GM12873 (cell line): Measurements from ENCODE around the gene STAP1.

ENCODE experiments used
- TF ChIP-seq, protein P1 (sequence below): IDR thresholded peaks from 2 replicates; pipeline ENCODE4 v1.5.1; 2012; ENCODE audit warnings: low read depth, mild to moderate bottlenecking, moderate library complexity, low read length, control low read depth; ENCODE audit not compliant: insufficient read depth; ENCODE audit errors: missing control alignments

Gene STAP1

DNA sequence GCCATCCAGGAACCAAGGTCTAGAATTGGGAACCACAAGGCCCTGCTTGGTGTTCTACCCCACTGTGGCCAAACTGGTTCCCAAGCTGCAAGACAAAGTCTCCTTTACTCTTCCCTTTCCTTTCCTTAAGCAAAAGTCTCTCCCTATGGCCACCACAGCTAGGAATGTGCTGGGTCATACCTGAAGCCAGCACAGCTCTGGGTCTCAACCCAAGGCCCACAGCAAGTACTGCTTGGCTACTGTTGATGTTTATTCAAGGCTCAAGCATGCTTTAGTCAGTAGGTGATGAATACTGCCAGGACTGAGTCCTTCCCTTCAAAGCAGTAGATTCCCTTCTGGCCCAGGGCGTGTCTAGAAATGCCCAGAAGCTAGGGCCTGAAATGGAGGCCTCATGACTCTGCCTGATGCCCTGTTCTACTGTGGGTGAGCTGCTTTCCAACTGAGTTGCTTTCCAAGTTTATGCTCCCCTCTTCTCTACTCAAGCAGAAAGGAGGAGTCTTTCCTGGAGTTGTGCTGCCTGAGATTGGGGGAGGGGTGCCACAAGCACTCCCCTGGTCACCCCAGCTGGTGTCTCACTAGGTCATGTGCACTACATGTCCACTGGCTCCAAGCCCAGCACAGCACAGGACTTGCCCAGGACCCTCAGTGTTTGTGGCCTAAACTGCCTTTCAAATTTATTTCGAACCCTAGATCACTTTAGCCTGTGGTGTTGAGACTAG, 44.9 kb downstream of the STAP1 start:
- TF ChIP-seq, protein P1, sequence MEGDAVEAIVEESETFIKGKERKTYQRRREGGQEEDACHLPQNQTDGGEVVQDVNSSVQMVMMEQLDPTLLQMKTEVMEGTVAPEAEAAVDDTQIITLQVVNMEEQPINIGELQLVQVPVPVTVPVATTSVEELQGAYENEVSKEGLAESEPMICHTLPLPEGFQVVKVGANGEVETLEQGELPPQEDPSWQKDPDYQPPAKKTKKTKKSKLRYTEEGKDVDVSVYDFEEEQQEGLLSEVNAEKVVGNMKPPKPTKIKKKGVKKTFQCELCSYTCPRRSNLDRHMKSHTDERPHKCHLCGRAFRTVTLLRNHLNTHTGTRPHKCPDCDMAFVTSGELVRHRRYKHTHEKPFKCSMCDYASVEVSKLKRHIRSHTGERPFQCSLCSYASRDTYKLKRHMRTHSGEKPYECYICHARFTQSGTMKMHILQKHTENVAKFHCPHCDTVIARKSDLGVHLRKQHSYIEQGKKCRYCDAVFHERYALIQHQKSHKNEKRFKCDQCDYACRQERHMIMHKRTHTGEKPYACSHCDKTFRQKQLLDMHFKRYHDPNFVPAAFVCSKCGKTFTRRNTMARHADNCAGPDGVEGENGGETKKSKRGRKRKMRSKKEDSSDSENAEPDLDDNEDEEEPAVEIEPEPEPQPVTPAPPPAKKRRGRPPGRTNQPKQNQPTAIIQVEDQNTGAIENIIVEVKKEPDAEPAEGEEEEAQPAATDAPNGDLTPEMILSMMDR, result no peak

DNA sequence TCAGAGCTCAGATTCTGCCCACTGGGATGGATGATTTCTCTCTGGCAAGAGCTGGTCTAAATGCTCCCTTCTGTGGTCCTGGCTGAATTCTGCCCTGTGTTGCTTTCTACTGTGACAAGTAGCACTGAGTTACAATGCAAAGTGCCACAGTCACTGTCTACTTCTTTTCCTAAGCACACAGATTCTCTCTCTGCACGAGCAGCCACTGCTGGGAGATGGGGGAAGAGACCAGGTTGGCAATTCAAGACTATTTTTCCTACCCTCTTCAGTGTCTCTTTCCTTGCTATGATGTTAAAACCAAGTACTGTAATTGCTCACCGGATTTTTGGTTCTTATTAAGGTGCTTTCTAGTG, 45.5 kb downstream of the STAP1 start:
- TF ChIP-seq, protein P1, result no peak

DNA sequence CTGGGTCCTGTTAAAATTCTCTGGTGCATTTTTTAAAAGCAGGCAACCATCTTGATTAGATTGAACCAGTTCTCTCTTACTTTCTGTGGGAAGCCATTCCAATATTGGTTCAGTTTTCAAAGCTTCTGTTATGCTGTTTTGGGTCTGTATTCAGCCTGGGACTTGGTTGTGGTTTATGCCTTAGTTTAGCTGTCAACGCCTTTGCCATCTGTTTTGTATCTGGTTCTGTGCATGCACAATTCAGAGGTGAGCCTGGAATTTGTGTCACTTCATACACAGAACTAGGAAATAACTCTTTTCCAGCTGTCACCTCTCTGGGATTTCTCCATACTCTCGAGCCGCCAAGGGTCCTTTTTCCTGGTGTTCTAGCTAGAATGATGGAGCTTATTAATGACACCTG, 46.2 kb downstream of the STAP1 start:
- TF ChIP-seq, protein P1, result no peak

DNA sequence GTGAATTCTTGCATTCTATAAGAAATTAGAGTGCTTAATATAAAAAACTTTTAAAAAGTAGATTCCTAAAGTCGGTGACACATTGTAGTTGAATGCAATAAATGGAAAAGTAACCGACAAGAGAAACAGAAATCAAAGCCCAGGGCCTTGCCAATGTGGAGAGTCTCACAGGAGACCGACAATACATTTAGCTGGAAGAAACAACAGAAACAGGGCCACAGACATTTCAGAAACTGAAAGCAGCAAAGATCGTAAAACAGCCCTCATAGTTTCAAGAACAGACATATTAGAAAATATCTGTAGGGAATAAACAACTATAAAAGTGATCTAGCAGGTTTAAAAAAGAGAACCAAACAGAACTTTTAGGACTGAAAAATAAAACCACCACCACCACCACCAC, 49.5 kb downstream of the STAP1 start:
- TF ChIP-seq, protein P1, result no peak

DNA sequence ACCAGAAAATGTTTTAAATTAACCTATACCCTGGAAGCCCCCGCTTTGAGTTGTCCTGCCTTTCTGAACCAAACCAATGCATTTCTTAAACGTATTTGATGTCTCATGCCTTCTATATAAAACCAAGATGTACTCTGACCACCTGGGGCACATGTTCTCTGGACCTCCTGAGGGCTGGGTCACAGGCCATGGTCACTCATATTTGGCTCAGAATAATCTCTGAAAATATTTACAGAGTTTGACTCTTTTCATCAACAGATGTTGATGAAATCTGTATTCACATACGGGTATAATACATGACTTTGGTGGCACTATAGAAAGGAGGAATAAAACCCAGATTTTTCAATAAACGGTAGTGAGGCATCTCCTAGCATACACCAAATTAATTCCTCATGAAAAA, 55.7 kb downstream of the STAP1 start:
- TF ChIP-seq, protein P1, result no peak

DNA sequence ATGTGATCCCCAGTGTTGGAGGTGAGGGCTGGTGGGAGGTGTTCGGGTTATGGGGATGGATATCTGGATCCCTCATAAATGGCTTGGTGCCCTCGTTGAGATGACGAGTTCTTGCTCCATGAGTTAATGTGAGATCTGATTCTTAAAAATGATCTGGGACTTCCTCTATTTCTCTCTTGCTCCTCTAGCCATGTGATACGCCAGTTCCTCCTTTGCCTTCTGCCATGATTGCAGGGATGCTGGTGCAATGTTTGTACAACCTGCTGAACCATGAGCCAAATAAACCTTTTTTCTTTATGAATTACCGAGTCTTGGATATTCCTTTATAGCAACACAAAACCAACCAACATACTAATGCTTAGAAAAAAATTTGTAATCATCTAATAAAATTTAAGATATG, 56.6 kb downstream of the STAP1 start:
- TF ChIP-seq, protein P1, result no peak

DNA sequence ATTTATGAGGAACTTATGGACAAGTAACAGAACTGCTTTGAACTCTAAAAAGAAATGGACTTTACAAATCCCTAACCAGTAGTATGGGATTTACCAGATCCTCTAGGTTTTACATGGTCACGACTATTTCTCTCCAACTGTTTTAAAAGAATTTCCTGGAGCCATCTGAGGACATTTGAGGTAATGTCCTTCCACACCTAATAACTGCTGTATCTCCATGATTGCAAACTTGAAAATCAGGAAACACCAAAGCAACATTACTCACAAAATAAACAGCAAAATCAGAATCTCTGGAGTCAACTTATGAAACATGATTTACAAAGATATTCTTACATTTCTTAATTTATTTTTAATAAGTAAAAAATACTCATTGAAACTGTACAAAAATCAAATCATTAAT, 58.0 kb downstream of the STAP1 start:
- TF ChIP-seq, protein P1, result no peak

DNA sequence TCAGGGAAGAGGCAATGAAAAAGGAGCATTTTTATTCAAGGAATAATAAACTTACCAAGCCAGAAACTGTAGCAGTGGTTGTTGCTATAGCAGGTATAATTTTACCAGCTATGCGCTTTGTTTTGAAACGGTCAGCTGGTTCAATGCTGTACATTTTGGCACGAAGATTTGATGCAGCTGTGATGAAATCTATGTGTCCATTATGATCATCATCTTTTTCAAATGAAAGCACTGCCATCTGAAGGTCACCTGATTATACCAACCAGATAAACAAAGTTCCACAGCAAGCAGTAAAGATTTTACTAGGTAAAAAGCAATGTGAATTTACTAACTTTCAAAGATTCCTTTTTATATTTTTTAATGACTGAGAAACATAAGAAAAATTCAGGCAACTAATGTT, 66.4 kb downstream of the STAP1 start:
- TF ChIP-seq, protein P1, result no peak
